Kidney glomerular epithelial cell (primary cell): ENCODE data around the gene C14orf119.

Experiments
- DNase-seq: peaks from one replicate; lab custom pipeline; 2025; lab: John Stamatoyannopoulos, UW

Gene C14orf119

GRCh38 chr14:23149745-23150144 lies 54.4 kb downstream of the C14orf119 start:
- DNase-seq, result no peak
